K562 (cell line): ENCODE data around the gene NFE2. TPM values are rescaled to one million over a fixed set of nuclear protein-coding genes. Genes with fewer than 3 reads are reported as not detected.

Experiments
- CBX1 ChIP-seq: sonication (generic); IDR thresholded peaks from 2 replicates; pipeline ENCODE4 v1.6.1; 2016; ENCODE audit warnings: antibody characterized with exemption, low read depth, mild to moderate bottlenecking
- CEBPG ChIP-seq, 3 experiments: fragments of 200-800 bp in 1 of 3; sonication (Bioruptor generic) in 1 of 3; sonication (generic) in 1 of 3; formaldehyde crosslinking in 1 of 3; IDR thresholded peaks in 2 of 3; conservative IDR thresholded peaks in 1 of 3; 2 replicates each; pipeline versions ENCODE4 v1.6.1 to v1.8.0; 2016 to 2022; ENCODE audit warnings: missing compliant biosample characterization in 2 of 3, missing genetic modification characterization in 2 of 3, mild to moderate bottlenecking in 1 of 3, missing genetic modification reagents in 1 of 3
- DMBX1 ChIP-seq: fragments of 250-450 bp; sonication (Bioruptor Pico); IDR thresholded peaks from 2 replicates; pipeline ENCODE4 v1.8.0; 2022; ENCODE audit warnings: inconsistent platforms, mild to moderate bottlenecking, moderate library complexity, borderline replicate concordance
- HES1 ChIP-seq: fragments of 450-650 bp; IDR thresholded peaks from 2 replicates; pipeline ENCODE4 v1.6.1; 2016; ENCODE audit warnings: low read depth, mild to moderate bottlenecking, moderate library complexity
- MAFF ChIP-seq: IDR thresholded peaks from 2 replicates; pipeline ENCODE4 v1.6.1; 2012; ENCODE audit warnings: low read length, improper control_type of control experiment
- MAFK ChIP-seq: IDR thresholded peaks from 2 replicates; pipeline ENCODE4 v1.6.1; 2011; ENCODE audit warnings: low read length, improper control_type of control experiment
- NCOA2 ChIP-seq, 2 experiments: fragments of 450-650 bp; IDR thresholded peaks; 2 replicates each; pipeline ENCODE4 v1.6.1; 2018; ENCODE audit warnings: mild to moderate bottlenecking in 2 of 2, moderate library complexity in 1 of 2; ENCODE audit not compliant: partially characterized antibody in 2 of 2
- POLR2A ChIP-seq: fragments of 450-650 bp; conservative IDR thresholded peaks from 2 replicates; pipeline ENCODE4 v1.6.1; 2016
- PREB ChIP-seq: sonication (generic); formaldehyde crosslinking; IDR thresholded peaks from 2 replicates; pipeline ENCODE4 v1.8.1; 2023; ENCODE audit warnings: mild to moderate bottlenecking, missing genetic modification reagents
- PYGO2 ChIP-seq: fragments of 450-650 bp; IDR thresholded peaks from 2 replicates; pipeline ENCODE4 v1.6.1; 2016; ENCODE audit warnings: mild to moderate bottlenecking, missing genetic modification characterization, moderate library complexity, missing compliant biosample characterization
- SMAD2 ChIP-seq: fragments of 150-350 bp; IDR thresholded peaks from 2 replicates; pipeline ENCODE4 v1.6.1; 2014; ENCODE audit warnings: low read depth, mild to moderate bottlenecking, low read length
- TRIM24 ChIP-seq, 2 experiments: fragments of 450-650 bp; IDR thresholded peaks; 2 replicates each; pipeline ENCODE4 v1.6.1; 2016
- TRIM25 ChIP-seq: fragments of 450-650 bp; IDR thresholded peaks from 2 replicates; pipeline ENCODE4 v1.7.0; 2016; ENCODE audit warnings: borderline replicate concordance
- USF2 ChIP-seq: sonication (generic); formaldehyde crosslinking; IDR thresholded peaks from 2 replicates; pipeline ENCODE4 v1.5.0; 2020; ENCODE audit warnings: missing genetic modification reagents
- ZNF239 ChIP-seq: fragments of 250-450 bp; sonication (Bioruptor Pico); IDR thresholded peaks from 2 replicates; pipeline ENCODE4 v1.4.0; 2020; ENCODE audit warnings: mild to moderate bottlenecking
- ZNF324 ChIP-seq: fragments of 250-450 bp; sonication (Bioruptor Pico); IDR thresholded peaks from 2 replicates; pipeline ENCODE4 v1.4.0; 2020; ENCODE audit warnings: mild to moderate bottlenecking
- ZNF398 ChIP-seq: fragments of 250-450 bp; sonication (Bioruptor Pico); IDR thresholded peaks from 2 replicates; pipeline ENCODE4 v1.8.0; 2021; ENCODE audit warnings: moderate library complexity, mild to moderate bottlenecking, inconsistent platforms
- ZNF57 ChIP-seq: fragments of 450-650 bp; formaldehyde crosslinking; IDR thresholded peaks from 2 replicates; pipeline ENCODE4 v1.4.0; 2020; ENCODE audit warnings: mild to moderate bottlenecking, moderate library complexity
- ZNF668 ChIP-seq: fragments of 250-450 bp; sonication (Bioruptor Pico); IDR thresholded peaks from 2 replicates; pipeline ENCODE4 v1.8.0; 2022; ENCODE audit warnings: mild to moderate bottlenecking, inconsistent platforms
- ZNF764 ChIP-seq: fragments of 250-450 bp; sonication (Bioruptor Pico); IDR thresholded peaks from 2 replicates; pipeline ENCODE4 v1.4.0; 2020; ENCODE audit warnings: low read depth, mild to moderate bottlenecking, moderate library complexity
- polyA plus RNA-seq, 8 experiments: library from polyadenylated mRNA; depleted of rRNA in 4 of 8; stranded (reverse) in 5 of 8; unstranded in 3 of 8; fragments of >200 nt; fragmentation: Nextera tagmentation in 2 of 8; fragmentation: Illumina TruSeq in 1 of 8; extraction: Ambion mirVana in 2 of 8; extraction: Trizol in 1 of 8; gene quantifications; 2 replicates each; pipeline versions ENCODE4 v1.2.1 to v1.2.3, GENCODE V29; 2011 to 2014; ENCODE audit warnings: inconsistent platforms in 1 of 8, missing spikeins in 1 of 8
- total RNA-seq, 7 experiments: library from RNA; depleted of rRNA in 6 of 7; stranded (reverse); fragments of >200 nt in 6 of 7; fragmentation: Illumina TruSeq in 2 of 7; extraction: Trizol in 2 of 7; gene quantifications; 2 replicates each; pipeline versions ENCODE4 v1.2.1 to v1.2.3, GENCODE V29; 2011 to 2021; ENCODE audit warnings: low replicate concordance in 1 of 7

NFE2 gene
- total and polyA plus RNA-seq, 9 of the 15 experiments (the other 6 are each of a cell fraction or from before 2014, with no cell fraction given) = 12.3 to 282 (median 208) TPM

GRCh38 chr12:54324617-54325441 is 24.0 kb upstream of the NFE2 start, which contains the start of gene COPZ1 (continued):
- TF ChIP-seq HES1 (no peak), USF2 (CRISPR knock-in tag) (peak; percentile 93), POLR2A (peak; percentile 97), ZNF668 (CRISPR knock-in tag) (no peak), TRIM24 (IDR thresholded peaks at IDR 0.05) (no peak; a peak in 1 of 4 replicates), DMBX1 (CRISPR knock-in tag) (no peak; the same call in 1 of the 2 replicates), MAFK (peak; percentile 49), ZNF764 (CRISPR knock-in tag) (no peak), ZNF398 (CRISPR knock-in tag) (no peak), NCOA2 (IDR thresholded peaks at IDR 0.05; ENCODE audit: partially characterized antibody in 2 of 2) (no peak), TRIM25 (no peak; the same call in 1 of the 2 replicates), PYGO2 (no peak), CBX1 (no peak), ZNF239 (peak; percentile 22; the same call in 1 of the 2 replicates), SMAD2 (no peak), ZNF324 (CRISPR knock-in tag) (0 out of 2 replicates have a peak, but pooled peaks have one; percentile 7), MAFF (no peak; the same call in 1 of the 2 replicates), ZNF57 (CRISPR knock-in tag) (no peak), CEBPG (CRISPR knock-in tag; IDR thresholded peaks at IDR 0.05) (peak; percentile 34; the same call in 1 of the 2 replicates), CEBPG (tag; conservative IDR thresholded peaks at IDR 0.05 in 1 of 2, IDR thresholded peaks at IDR 0.05 in 1 of 2) (peak; percentile 46 to 73; a peak in 2 of 4 replicates), PREB (CRISPR knock-in tag) (no peak)
